ENCODE data around the gene DOCK9. TPM values are rescaled to one million over a fixed set of nuclear protein-coding genes. Genes with fewer than 3 reads are reported as not detected.
"Not testable (repeated sequence)": the region's sequence is repeated elsewhere in the genome, so short reads cannot be mapped to it uniquely, and the experiment has no call there.

Gene DOCK9
- total RNA-seq, 1 donor from 2014 or later, result 204 TPM

DNA sequence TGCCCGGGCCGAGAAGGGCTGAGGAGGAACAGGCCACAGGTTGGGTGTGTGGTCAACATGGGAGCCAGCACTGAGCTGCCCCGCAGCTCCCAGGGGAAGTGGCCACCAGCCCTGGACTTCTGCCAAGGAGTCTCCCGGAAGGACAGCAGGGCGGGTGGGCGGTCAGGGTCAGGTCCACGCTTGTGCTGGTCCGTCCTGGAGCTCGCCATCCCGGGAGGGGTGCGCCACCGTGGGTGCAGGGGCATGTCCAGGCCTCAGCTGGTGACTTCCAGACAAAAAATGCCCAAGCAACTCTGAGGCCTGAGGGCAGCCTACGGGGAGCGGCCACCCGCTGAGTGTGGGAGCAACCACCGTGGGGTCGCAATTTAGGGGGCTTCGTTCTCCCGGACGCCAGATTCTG is 203.9 kb downstream of the DOCK9 start:
- intact Hi-C loops (cut with DNase I), result no loop called here
- no peak for ATAC-seq
- DNase-seq (ENCODE audit: low spot score), result no peak

- intact Hi-C loops (cut with DNase I), result no loop called here
- ATAC-seq (no peak), DNase-seq (ENCODE audit: low spot score) (no peak)
Measured at GRCh38 chr13:98772794-98773452, 204.9 kb downstream of the DOCK9 start.

DNA sequence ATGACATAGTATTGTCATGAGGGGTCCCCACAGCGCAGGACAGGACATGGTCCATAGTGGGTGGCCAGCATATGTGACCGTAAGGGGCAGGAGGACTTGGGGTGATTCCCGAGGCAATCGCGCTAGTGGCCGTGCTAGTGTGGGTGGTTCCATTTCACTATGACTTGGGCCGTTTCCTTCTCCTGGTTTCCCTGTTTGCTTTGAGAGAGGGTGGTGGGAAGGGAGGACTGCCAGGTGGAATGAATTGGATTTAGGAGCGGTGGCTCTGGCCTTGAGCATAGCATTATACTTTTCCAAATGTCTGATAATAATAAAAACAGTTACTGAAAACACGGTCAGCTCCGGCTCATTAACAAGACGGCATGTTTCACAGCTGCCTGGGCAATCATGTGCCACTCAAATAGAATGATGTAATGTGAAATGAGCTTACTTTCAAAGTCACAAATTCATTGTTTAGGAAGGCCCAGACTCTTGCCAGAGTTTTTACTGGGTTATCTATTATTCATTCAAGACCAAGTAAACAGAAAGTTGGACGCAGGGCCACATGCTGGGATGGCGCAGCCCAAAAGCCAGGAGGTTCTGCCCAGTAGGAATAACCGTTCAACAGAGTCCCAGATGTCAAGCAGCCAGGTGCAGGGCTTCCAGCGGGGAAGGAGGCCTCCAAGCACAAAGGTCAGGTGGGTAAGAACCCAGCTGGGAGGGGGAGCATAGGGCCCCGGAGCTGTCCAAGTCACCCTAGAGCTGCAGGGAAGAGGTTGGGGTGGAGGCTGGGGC is 205.8 kb downstream of the DOCK9 start:
- DNase-seq (ENCODE audit: low spot score), result no peak
- intact Hi-C loops (cut with DNase I), result no loop called here
- ATAC-seq, result no peak

DNA sequence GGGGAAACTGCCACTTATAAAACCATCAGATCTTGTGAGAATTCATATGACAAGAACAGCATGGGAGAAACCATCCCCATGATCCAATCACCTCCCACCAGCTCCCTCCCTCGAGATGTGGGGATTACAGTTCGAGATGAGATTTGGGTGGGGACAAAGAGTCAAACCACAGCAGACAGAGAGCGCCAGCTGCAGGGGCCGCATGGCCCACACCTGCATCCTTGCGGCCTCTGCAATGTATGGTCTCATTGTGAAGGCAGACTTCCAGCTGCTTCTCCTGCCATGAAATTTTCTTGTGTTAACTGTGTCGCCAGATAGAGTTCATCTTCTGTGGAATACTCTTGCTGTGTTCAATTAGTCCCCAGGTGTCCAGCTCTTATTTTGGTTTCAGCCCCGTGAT is 208.1 kb downstream of the DOCK9 start:
- no peak for ATAC-seq
- intact Hi-C loops (cut with DNase I), result loop anchor here (1.0 kb wide), 1 partner anchor 47 kb away; no protein-coding TSS in a partner anchor
- no peak for DNase-seq (ENCODE audit: low spot score)

- intact Hi-C loops (cut with DNase I), result no loop called here
- DNase-seq (ENCODE audit: low spot score) (no peak), ATAC-seq (no peak)
Measured at GRCh38 chr13:98768522-98768921, 209.3 kb downstream of the DOCK9 start.

- no peak for ATAC-seq
- intact Hi-C loops (cut with DNase I), result no loop called here
- no peak for DNase-seq (ENCODE audit: low spot score)
Measured at GRCh38 chr13:98766697-98767096, 211.2 kb downstream of the DOCK9 start.

DNA sequence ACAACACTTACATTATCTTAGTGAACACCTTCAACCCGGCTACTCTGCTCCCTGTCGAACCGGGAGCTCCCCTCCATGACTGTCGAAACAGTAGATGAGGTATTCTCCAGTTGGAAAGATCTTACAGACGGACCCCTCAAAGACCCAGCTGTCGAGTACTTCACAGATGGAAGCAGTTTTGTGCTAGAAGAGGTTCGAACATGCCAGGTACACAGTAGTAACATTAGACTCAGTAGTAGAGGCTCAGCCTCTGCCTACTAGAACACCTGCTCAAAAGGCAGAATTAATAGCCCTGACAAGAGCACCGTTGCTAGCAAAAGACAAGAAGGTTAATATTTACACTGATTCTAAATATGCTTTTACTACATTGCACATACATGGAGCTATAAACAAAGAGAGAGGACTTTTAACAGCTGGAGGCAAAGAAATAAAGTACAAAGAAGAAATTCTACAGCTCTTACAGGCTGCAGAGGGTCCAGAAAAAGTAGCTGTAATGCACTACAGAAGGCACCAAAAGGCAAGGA is 211.8 kb downstream of the DOCK9 start:
- ATAC-seq (no peak), DNase-seq (ENCODE audit: low spot score) (no peak)
- intact Hi-C loops (cut with DNase I), result no loop called here

DNA sequence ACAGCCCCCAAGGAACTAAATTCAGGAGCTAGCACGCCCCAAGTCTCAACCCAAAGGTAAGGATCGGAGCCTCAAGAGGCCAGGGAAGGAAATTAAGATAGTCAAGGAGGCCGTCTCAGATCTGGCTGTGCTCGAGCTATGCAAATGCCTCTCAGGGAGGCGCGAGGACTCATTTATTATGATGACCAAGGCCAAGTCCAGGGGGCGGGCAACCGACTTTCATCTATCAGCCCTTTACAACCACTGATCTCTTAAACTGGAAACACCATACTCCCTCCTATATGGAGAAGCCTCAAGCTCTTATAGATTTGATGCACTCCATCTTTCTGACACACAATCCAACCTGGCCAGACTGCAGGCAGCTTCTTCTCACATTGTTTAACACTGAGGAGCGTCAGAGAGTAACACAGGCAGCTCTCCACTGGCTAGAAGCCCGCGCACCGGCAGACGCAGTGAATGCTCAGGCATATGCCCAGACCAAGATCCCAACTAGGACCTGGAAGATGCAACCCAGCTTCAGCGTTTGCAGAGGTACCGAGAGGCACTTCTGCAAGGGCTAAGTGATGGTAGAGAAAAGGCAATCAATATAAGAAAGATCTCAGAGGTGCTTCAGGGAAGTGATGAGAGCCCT is 215.8 kb downstream of the DOCK9 start:
- ATAC-seq (no peak), DNase-seq (ENCODE audit: low spot score) (no peak)
- intact Hi-C loops (cut with DNase I), result no loop called here

- no peak for DNase-seq (ENCODE audit: low spot score)
- intact Hi-C loops (cut with DNase I), result no loop called here
- ATAC-seq, result no peak
Measured at GRCh38 chr13:98761126-98761985, 216.5 kb downstream of the DOCK9 start.

DNA sequence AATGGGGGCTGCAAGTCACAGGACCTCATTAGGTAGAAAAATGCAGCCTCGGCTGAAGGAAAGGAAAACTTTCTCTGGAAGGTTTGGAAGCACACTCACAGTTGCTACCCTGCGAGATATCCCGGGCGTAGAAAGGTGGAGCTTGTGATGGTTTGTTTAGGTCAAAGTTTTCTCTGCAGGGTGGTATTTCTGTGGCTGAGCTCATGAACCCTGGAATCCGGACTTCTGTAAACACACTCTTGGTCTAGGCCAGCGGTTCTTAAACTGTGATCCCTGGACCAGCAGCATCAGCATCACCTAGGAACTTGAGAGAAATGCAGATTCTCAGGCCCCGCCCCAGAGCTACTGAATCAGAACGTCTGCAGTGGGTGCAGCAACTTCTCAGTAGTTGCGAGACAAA is 222.1 kb downstream of the DOCK9 start:
- no peak for DNase-seq (ENCODE audit: low spot score)
- no peak for ATAC-seq
- intact Hi-C loops (cut with DNase I), result no loop called here

GRCh38 chr13:98755116-98755515 is 222.7 kb downstream of the DOCK9 start:
- intact Hi-C loops (cut with DNase I), result no loop called here
- DNase-seq (ENCODE audit: low spot score) (no peak), ATAC-seq (no peak)

- DNase-seq (ENCODE audit: low spot score); ATAC-seq; intact Hi-C loops (cut with DNase I): not testable (repeated sequence)
Measured at GRCh38 chr13:98754468-98754867, 223.4 kb downstream of the DOCK9 start.

- intact Hi-C loops (cut with DNase I), result no loop called here
- DNase-seq (ENCODE audit: low spot score), result no peak
- no peak for ATAC-seq
Measured at GRCh38 chr13:98752467-98753290, 225.2 kb downstream of the DOCK9 start, which contains the start of gene SLC15A1. SLC15A1 (minus strand) TSS chr13:98752672; CDS start chr13:98752598, 74 bp downstream.

- no peak for DNase-seq (ENCODE audit: low spot score)
- intact Hi-C loops (cut with DNase I), result no loop called here
- ATAC-seq, result peak; percentile 39
Measured at GRCh38 chr13:98751861-98752466, 225.9 kb downstream of the DOCK9 start.

DNA sequence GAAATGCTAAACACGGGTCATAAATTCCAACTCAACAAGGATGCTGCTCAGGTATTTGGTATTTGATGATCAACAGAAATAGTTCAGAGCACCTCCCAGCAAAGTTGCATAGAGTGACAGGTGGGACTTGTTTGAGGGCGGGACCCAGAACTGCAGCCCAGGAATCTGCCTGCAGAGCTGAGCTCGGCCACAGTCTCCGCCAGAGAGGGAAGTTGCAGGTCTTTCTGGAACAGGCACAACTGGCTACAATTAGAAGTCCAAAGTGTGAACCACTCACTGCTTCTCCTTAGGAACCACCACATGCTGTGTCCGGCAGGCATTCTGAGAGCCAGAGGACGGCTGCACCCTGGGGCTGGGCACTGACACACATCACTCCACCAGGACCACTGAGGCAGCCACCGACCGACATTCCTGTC is 226.5 kb downstream of the DOCK9 start:
- intact Hi-C loops (cut with DNase I), result no loop called here
- DNase-seq (ENCODE audit: low spot score), result no peak
- ATAC-seq, result peak; percentile 10

GRCh38 chr13:98749501-98749900 is 228.4 kb downstream of the DOCK9 start:
- intact Hi-C loops (cut with DNase I), result no loop called here
- no peak for DNase-seq (ENCODE audit: low spot score)
- ATAC-seq, result no peak

- ATAC-seq (no peak), DNase-seq (ENCODE audit: low spot score) (no peak)
- intact Hi-C loops (cut with DNase I), result no loop called here
Measured at GRCh38 chr13:98746968-98747367, 230.9 kb downstream of the DOCK9 start.

Data from sciatic nerve (tissue), 2 donors.